PFSK-1 (cell line): ENCODE data around the gene RSRC1.

ENCODE experiments used
- FOXP2 ChIP-seq: optimal IDR thresholded peaks from 2 replicates; pipeline ENCODE3; 2011; ENCODE audit warnings: borderline replicate concordance, control low read depth, inconsistent platforms; ENCODE audit not compliant: insufficient read depth; ENCODE audit errors: extremely low read length, extremely low read depth
- POLR2AphosphoS5 ChIP-seq: IDR thresholded peaks from 2 replicates; pipeline ENCODE4 v1.6.1; 2012; ENCODE audit warnings: low read depth, mild to moderate bottlenecking, control low read depth, low read length, moderate library complexity
- REST ChIP-seq, 2 experiments: IDR thresholded peaks; 2 replicates each; pipeline versions ENCODE4 v1.6.1 to v1.8.0; 2011 to 2012; ENCODE audit warnings: low read depth in 2 of 2, low read length in 2 of 2, control low read depth in 1 of 2, inconsistent platforms in 1 of 2, mild to moderate bottlenecking in 1 of 2, moderate library complexity in 1 of 2; ENCODE audit not compliant: insufficient read depth in 1 of 2
- SIN3A ChIP-seq: IDR thresholded peaks from 2 replicates; pipeline ENCODE4 v1.6.1; 2012; ENCODE audit warnings: mild to moderate bottlenecking, low read length, moderate library complexity, borderline replicate concordance; ENCODE audit not compliant: insufficient read depth
- TAF1 ChIP-seq: IDR thresholded peaks from 2 replicates; pipeline ENCODE4 v1.6.1; 2012; ENCODE audit warnings: low read length, control low read depth, borderline replicate concordance; ENCODE audit not compliant: insufficient read depth

RSRC1 gene

GRCh38 chr3:158506456-158506855 lies 396.6 kb downstream of the RSRC1 start:
- TF ChIP-seq POLR2AphosphoS5 (no peak), SIN3A (no peak), REST (IDR thresholded peaks at IDR 0.05; ENCODE audit: insufficient read depth in 1 of 2, low read depth in 2 of 2, low read length in 2 of 2) (no peak), FOXP2 (no peak), TAF1 (no peak)

- no peak for TF ChIP-seq REST (IDR thresholded peaks at IDR 0.05; ENCODE audit: insufficient read depth in 1 of 2, low read depth in 2 of 2, low read length in 2 of 2)
- no peak for TF ChIP-seq POLR2AphosphoS5
- no peak for TF ChIP-seq SIN3A
- no peak for TF ChIP-seq FOXP2
- TF ChIP-seq TAF1 = no peak
These were observed 398.6 kb downstream of the RSRC1 start for GRCh38 chr3:158508481-158508880.

GRCh38 chr3:158509891-158510290 lies 400.0 kb downstream of the RSRC1 start:
- no peak for TF ChIP-seq REST (IDR thresholded peaks at IDR 0.05; ENCODE audit: insufficient read depth in 1 of 2, low read depth in 2 of 2, low read length in 2 of 2)
- no peak for TF ChIP-seq POLR2AphosphoS5

- TF ChIP-seq POLR2AphosphoS5 = no peak
These were observed 409.9 kb downstream of the RSRC1 start for GRCh38 chr3:158519776-158520175.

GRCh38 chr3:158520433-158520832 lies 410.5 kb downstream of the RSRC1 start:
- TF ChIP-seq SIN3A = no peak
- no peak for TF ChIP-seq REST (IDR thresholded peaks at IDR 0.05; ENCODE audit: insufficient read depth in 1 of 2, low read depth in 2 of 2, low read length in 2 of 2)
- no peak for TF ChIP-seq TAF1
- no peak for TF ChIP-seq POLR2AphosphoS5
- no peak for TF ChIP-seq FOXP2
